ENCODE results near the gene FAM174C.
A peak's percentile ranks its signal among the peaks of the same experiment; 100 is the strongest.

Gene FAM174C

GRCh38 chr19:1233115-1233667 lies 42.1 kb upstream of the FAM174C start:
- no peak for TF ChIP-seq CTCF (IDR thresholded peaks at IDR 0.05; ENCODE audit: control insufficient read depth, extremely low read depth, insufficient read depth)
- no peak for DNase-seq (ENCODE audit: low read depth)
- no peak overlapping the region for H3K4me3 ChIP-seq (ENCODE audit: low read depth, low read length)

GRCh38 chr19:1234051-1234954 lies 41.0 kb upstream of the FAM174C start:
- TF ChIP-seq CTCF (IDR thresholded peaks at IDR 0.05; ENCODE audit: control insufficient read depth, extremely low read depth, insufficient read depth) = no peak
- no peak overlapping the region for H3K4me3 ChIP-seq (ENCODE audit: low read depth, low read length)
- no peak for DNase-seq (ENCODE audit: low read depth)

DNA sequence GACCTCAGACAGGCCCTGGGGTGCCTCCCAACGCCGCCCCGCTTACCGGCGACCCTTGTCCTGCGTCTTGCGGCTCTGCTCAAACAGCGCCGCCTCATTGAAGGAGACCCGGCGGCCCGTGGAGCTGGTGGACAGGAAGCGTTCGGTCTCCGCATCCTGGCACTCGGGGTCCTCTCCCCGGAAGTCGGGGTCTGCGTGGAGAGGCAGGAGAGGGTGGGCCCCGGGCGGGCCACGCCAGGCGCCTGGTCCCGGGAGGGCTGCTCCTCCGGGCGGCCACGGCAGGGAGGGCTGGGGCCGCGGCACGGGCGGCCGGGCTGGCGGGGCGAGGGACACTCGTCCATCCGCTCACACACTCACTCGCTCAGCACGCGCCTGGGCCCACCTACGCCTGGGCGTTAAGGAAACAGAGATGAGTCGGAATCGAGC lies 40.4 kb upstream of the FAM174C start:
- H3K4me3 ChIP-seq (ENCODE audit: low read depth, low read length) = no peak overlapping the region
- no peak for TF ChIP-seq CTCF (IDR thresholded peaks at IDR 0.05; ENCODE audit: control insufficient read depth, extremely low read depth, insufficient read depth)
- no peak for DNase-seq (ENCODE audit: low read depth)

GRCh38 chr19:1235625-1236538 lies 39.4 kb upstream of the FAM174C start:
- no peak for DNase-seq (ENCODE audit: low read depth)
- no peak for TF ChIP-seq CTCF (IDR thresholded peaks at IDR 0.05; ENCODE audit: control insufficient read depth, extremely low read depth, insufficient read depth)
- H3K4me3 ChIP-seq (ENCODE audit: low read depth, low read length) = no peak overlapping the region

DNA sequence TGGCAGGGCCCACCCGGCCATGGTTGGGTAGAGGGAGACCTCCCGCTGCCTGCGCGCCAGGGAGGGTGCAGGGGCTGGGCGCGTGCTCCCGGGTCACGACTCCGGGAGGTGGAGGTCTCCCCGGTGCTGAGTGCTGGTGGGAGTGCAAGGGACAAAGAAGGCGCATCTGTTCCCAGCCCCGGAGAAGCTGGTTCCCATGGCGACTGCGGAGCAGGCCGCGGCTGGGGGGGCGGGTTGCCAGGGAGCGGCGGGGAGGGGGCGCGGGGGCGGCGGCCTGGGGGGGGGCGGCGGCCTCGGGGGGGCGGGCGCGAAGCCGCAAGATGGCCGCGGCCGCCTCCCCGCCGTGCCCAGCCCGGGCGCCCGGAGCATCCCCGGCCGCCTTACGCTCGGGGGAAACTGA lies 38.8 kb upstream of the FAM174C start:
- no peak for DNase-seq (ENCODE audit: low read depth)
- H3K4me3 ChIP-seq (ENCODE audit: low read depth, low read length) = peak overlapping the region; percentile 61
- TF ChIP-seq CTCF (IDR thresholded peaks at IDR 0.05; ENCODE audit: control insufficient read depth, extremely low read depth, insufficient read depth) = no peak

DNA sequence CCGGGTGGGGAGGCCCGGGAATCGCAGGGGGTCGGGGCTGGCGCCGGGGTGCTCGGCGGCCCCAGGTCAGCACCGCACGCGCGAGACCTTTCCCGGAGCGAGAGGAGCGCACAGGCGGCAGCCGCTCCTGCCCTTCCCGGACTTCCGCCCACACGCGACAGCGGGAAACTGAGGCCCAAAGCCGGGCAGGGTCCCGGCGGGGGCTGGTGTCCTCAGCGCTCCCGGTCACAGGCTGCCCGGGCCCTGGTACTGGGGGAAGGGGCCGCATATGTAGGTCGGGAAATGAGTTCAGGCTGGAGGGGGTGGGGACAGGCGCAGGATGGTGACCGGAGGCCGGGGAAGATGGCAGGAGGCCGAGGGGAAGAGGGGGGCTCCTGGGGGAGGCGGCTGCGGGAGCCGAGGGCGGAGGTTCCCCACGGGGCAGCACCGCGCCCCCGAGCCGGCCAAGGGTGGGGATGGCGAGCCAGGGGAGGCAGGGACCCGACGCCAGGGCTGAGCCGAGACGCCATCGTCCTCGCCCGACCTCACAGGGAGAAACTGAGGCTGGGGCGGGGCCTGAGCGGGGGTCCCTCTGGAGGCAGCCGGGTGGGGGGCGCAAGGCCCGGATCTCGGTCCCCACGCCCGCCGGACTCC lies 38.2 kb upstream of the FAM174C start:
- H3K4me3 ChIP-seq (ENCODE audit: low read depth, low read length) = peak overlapping the region; percentile 61
- DNase-seq (ENCODE audit: low read depth) = no peak
- no peak for TF ChIP-seq CTCF (IDR thresholded peaks at IDR 0.05; ENCODE audit: control insufficient read depth, extremely low read depth, insufficient read depth)
